GM21576 (cell line): ENCODE data around the gene GPRC5C.
A peak's percentile ranks its signal among the peaks of the same experiment; 100 is the strongest.

Experiments used
- ATAC-seq: cut with Tn5 transposase; IDR thresholded peaks from one replicate; pipeline ENCODE4 v1.9.1; 2021; ENCODE audit warnings: mild to moderate bottlenecking, moderate library complexity; ENCODE audit not compliant: unreplicated experiment

The GPRC5C gene

GRCh38 chr17:74451557-74451956 lies 19.7 kb downstream of the GPRC5C start:
- no peak for ATAC-seq

- no peak for ATAC-seq
Observed at GRCh38 chr17:74452033-74452840, 20.3 kb downstream of the GPRC5C start.

- no peak for ATAC-seq
Observed at GRCh38 chr17:74452841-74453661, 21.2 kb downstream of the GPRC5C start.

- ATAC-seq = peak; percentile 22
Observed at GRCh38 chr17:74453665-74454196, 21.8 kb downstream of the GPRC5C start.

GRCh38 chr17:74454197-74455024 lies 22.5 kb downstream of the GPRC5C start:
- peak; percentile 84 for ATAC-seq

GRCh38 chr17:74455025-74455545 lies 23.2 kb downstream of the GPRC5C start:
- no peak for ATAC-seq

GRCh38 chr17:74455821-74456220 lies 23.9 kb downstream of the GPRC5C start:
- ATAC-seq = no peak

GRCh38 chr17:74457146-74457819 lies 25.4 kb downstream of the GPRC5C start:
- ATAC-seq = no peak

- no peak for ATAC-seq
Observed at GRCh38 chr17:74457820-74458166, 25.9 kb downstream of the GPRC5C start.

GRCh38 chr17:74458835-74459234 lies 26.9 kb downstream of the GPRC5C start:
- no peak for ATAC-seq

- ATAC-seq = no peak
Observed at GRCh38 chr17:74459622-74460021, 27.7 kb downstream of the GPRC5C start.

- no peak for ATAC-seq
Observed at GRCh38 chr17:74460241-74460640, 28.4 kb downstream of the GPRC5C start.

GRCh38 chr17:74460996-74461395 lies 29.1 kb downstream of the GPRC5C start:
- ATAC-seq = no peak

- no peak for ATAC-seq
Observed at GRCh38 chr17:74461611-74462010, 29.7 kb downstream of the GPRC5C start.

GRCh38 chr17:74464730-74465377 lies 33.0 kb downstream of the GPRC5C start:
- ATAC-seq = no peak

- ATAC-seq = no peak
Observed at GRCh38 chr17:74465378-74466110, 33.7 kb downstream of the GPRC5C start.

- ATAC-seq = no peak
Observed at GRCh38 chr17:74466111-74466827, 34.4 kb downstream of the GPRC5C start, which contains the start of gene CD300A. Gene CD300A (plus strand): TSS chr17:74466634. CDS start chr17:74466704, 70 bp downstream.

GRCh38 chr17:74466828-74467184 lies 34.9 kb downstream of the GPRC5C start:
- no peak for ATAC-seq
